HG03521 (cell line): ENCODE data around the gene GYS1.
"Not testable (repeated sequence)": the region's sequence is repeated elsewhere in the genome, so short reads cannot be mapped to it uniquely, and the experiment has no call there.

Experiments
- ATAC-seq: cut with Tn5 transposase; IDR thresholded peaks from one replicate; pipeline ENCODE4 v1.9.1; 2021; ENCODE audit warnings: mild to moderate bottlenecking, moderate library complexity; ENCODE audit not compliant: unreplicated experiment

Gene GYS1

DNA sequence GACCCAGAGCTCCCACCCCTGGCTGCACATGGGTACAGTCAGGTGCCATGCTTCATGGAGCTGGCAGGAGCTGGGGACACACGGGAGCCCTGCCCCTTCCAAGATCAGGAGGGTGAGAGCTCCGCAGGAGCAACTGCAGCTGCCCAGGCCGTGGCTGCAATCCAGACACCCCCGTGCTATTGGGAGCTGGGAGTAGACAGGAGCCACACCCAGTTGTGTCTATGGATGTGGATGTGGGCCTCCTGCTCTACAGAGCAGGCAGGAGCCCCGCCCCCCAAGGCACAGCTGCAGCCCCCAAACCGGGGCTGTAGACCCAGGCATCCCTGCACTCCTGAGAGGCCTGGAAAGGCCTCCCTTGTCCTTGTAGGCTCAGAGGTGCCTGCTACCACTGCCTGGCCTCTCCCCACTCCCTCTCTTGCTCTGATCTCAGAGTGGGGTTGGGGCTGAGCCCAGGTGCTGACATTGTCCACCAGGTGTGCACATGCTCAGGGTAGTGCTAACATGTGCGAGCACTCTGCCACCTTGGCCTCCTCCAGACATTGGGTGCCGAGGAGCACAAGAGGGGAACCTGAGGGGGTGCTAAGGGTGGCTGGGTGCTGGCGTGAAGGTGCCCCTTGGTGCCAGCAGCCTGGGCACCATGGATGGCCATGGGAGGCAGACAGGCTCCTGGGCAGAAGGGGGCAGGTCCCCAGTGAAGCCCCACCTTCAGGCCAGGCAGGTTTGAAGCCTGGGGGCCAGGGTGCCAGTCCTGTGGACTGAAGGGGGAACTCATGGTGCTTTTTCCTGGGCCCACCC, 46.4 kb downstream of the GYS1 start:
- ATAC-seq, result no peak

DNA sequence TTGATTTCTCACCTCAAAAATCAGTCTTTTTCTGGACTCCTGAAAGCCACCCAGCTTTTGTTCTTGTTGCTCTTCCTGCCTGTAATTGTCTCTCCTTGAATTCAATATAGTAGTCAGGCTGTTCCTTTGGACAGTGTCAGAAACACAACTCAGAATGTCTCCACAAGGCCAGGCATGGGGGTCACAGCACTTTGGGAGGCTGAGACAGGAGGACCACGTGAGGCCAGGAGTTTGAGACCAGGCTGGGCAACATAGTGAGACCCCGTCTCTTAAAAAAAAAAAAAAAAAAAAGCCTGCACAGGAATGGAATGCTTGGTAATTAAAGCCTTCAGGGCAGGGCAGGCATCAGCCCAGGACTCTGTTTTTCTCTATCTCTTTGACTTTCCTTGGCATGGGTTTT, 47.3 kb downstream of the GYS1 start:
- ATAC-seq, result no peak

DNA sequence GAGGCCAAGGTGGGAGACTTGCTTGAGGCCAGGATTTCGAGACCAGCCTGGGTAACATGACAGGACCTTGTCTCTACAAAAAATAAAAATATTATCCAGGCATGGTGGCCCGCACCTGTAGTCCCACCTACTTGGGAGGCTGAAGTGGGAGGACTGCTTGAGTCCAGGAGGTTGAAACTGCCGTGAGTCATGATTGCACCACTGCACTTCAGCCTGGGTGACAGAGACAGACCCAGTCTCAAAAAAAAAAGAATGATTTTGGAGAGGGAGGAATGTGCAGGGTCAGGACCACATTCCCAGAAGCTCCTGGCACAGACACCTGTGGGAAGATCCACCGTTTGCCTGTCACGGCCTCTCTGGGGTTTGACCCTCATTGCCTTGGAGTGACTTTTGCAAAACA, 47.7 kb downstream of the GYS1 start:
- no peak for ATAC-seq

DNA sequence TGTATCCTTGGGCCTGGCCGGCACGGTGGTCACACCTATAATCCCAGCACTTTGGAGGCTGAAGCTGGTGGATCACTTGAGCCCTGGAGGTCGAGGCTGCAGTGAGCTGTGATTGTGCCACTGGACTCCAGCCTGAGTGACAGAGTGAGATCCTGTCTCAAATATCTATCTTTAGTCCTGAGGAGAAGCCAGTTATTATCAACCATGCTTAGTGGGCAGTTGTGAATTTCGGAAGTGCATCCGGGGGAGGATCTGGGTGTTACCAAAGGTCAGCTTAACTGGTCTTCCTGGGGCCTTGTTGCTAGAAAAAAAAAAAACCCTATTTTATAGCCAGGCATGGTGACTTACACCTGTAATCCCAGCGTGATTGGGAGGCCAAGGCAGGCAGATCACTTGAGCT, 50.0 kb downstream of the GYS1 start:
- no peak for ATAC-seq

DNA sequence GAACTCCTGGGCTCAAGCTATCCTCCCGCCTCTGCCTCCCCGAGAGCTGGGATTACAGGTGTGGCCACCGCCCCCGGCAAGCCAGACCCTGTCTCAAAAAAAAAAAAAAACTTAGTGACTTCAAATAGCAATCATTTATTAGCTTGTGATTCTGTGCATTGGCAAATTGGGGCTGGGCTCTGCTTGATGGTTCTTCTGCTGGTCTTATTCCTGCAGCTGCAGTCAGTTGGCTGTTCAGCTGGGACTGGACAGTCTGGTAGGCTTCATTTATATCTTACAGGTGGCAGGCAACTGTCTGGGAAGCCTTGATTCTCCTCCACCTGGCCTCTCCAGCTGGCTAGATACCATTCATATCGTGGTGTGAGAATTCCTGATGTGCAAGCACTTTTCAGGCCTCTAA, 52.2 kb downstream of the GYS1 start:
- ATAC-seq, result no peak

DNA sequence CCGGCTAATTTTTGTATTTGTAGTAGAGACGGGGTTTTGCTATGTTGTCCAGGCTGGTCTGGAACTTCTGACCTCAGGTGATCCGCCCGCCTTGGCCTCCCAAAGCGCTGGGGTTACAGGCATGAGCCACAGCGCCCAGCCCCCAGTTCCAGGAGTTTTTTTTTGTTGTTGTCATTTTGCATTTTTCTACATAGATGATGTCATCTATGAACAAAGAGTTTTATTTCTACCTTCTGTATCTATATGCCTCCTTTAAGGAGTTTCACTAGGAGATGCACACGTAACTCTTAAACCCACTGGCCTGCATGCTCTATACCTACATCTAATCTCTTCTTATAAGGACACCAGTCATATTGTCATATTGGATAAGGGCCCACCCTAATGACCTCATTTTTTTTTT, 54.9 kb downstream of the GYS1 start:
- no peak for ATAC-seq

DNA sequence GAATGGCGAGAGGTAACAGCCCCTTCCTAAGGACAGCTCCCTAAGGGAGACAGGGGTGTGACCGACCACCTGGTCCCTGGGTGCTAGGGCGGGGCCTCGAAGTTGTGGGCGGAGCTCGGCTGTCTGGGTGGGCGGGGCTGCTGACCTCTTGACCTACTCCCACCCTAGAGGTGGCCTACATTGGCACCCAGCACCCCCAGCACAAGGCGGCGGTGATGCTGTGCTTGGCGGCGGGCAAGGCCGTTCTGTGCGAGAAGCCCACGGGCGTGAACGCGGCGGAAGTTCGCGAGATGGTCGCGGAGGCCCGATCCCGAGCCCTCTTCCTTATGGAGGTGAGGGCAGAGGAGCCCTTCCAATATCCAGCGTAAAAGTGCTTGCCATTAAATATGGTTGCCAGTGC, 57.2 kb downstream of the GYS1 start:
- ATAC-seq, result no peak

DNA sequence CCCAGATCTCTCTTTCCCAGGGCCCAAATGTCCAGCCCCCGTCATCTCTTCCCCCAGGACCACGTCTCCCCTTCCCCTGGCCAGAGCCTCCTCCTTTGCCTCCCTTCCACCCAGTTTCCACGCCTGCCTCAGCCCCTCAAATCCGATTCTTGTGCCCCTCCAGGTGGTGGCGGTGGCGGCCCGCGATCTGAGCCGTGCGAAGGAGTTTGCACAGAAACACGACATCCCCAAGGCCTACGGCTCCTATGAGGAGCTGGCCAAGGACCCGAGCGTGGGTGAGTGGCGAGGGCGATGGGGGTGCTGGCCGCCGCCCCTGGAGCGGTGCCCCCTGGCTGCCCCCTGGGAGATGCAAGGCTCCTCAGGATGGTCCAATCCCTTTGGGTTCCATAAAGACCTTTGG, 58.3 kb downstream of the GYS1 start:
- no peak for ATAC-seq

DNA sequence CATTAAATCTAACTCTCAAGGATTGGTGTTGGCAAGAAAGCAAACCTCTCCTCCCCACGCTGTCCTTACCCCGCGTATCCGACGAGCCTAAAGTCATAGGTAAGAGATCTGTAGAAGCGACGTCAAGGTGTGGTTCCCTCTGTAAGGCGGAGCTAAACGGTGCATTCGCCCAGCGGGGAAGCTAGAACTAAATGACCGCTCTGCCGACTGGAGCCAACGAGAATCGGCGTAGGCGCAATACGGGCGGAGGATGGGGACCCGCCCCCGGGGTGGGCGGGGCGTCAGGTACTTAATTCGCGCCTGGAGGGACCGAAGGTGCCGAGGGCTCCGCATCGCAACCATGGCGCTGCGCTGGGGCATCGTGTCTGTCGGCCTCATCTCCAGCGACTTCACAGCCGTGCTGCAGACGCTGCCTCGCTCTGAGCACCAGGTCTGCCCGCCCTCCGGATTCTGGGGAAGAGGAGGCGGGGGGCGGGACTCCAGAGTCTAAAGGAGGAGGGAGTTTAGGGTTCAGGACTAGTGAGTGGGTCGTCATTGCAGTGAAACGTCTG, 59.7 kb downstream of the GYS1 start, which contains the start of gene DHDH:
DHDH (plus strand) TSS at position 318 of the 551 bp plus-strand sequence; CDS start at position 341, 23 bp downstream.
- ATAC-seq, result no peak

DNA sequence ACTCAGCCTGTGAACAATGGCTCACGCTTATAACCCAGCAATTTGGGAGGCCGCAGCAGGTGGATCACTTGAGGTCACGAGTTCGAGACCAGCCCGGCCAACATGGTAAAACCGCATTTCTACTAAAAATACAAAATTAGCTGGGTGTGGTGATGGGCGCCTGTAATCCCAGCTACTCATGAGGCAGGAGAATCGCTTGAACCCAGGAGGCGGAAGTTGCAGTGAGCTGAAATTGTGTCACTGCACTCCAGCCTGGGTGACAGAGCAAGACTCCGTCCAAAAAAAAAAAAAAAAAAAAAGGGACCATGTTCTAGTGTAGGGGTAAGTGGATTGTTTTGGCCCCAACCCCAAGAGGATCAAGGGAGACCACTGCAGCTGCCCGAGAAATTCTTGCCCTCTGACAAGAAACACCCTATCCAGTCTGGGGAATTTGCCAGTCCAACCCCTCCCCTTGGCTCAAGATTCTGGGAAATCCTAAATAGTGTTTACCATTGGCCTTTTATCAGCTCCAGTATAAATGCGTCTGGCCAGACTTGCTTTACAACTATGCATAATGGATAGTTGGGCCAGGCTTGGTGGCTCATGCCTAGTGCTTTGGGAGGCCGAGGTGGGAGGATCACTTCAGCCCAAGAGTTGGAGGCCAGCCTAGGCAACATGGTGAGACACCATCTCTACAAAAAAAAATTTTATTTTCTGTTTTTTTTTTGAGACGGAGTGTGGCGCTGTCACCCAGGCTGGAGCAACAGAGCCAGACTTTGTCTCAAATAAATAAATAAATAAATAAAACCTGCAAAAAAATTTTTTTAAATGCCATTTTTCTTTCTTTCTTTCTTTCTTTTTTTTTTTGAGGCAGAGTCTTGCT, 64.7 kb downstream of the GYS1 start:
- ATAC-seq, result no peak

DNA sequence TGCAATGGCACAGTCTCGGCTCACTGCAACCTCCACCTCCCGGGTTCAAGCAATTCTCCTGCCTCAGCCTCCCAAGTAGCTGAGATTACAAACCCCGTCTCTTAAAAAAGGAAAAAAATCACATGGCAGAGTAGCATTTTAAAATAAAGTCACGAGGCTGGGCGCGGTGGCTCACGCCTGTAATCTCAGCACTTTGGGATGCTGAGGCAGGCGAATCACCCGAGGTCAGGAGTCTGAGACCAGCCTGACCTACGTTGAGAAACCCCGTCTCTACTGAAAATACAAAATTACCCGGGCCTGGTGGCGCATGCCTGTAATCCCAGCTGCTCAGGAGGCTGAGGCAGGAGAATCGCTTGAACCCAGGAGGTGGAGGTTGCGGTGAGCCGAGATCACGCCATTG, 65.4 kb downstream of the GYS1 start:
- not testable (repeated sequence) for ATAC-seq

DNA sequence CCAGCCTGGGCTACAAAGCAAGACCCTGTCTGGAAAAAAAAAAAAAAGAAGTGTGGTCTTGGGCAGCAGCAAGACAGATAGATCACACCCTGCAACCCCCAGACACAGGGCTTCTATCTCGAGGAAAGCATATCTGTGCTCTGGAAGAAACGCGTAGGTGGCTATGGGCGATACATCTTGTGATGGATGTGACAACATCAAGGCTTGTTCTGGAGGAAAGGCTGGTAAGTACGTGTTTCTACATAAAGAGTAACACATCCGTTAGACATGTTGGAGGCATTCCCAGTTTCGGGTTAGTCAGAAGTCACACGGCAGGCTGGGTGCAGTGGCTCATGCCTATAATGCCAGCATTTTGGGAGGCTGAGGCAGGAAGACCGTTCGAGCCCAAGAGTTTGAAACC, 66.2 kb downstream of the GYS1 start:
- no peak for ATAC-seq

DNA sequence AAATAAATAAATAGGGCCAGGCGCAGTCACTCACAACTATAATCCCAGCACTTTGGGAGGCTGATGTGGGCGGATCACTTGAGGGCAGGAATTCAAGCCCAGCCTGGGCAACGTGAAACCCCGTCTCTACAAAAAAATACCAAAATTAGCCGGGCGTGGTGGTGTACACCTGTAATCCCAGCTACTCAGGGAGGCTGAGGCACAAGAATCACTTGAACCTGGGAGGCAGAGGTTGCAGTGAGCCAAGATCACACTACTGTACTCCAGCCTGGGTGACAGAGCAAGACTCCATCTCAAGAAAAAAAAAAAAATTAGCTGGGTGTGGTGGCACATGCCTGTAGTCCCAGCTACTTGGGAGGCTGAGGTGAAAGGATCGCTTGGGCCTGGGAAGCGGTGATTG, 67.2 kb downstream of the GYS1 start:
- not testable (repeated sequence) for ATAC-seq

DNA sequence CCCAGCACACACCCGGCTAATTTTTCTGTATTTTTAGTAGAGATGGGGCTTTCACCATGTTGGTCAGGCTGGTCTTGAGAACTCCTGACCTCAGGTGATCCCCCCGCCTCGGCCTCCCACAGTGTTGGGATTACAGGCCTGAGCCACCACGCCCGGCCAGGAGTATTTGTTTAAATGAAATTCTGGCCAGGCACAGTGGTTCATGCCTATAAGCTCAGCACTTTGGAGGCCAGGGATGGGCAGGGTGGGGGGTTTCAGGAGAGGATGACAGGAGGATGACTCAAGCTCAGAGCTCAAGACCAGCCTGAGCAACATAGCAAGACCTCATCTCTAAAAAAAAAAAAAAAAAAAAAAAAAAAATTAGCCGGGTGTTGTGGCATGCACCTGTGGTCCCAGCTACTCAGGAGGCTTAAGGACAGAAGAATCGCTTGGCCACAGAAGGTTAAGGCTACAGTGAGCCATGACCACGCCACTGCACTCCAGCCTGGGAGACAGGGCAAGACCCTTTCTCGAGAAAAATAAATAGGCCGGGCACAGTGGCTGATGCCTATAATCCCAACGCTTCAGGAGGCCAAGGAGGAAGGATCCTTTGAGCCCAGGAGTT, 67.8 kb downstream of the GYS1 start:
- ATAC-seq, result no peak

DNA sequence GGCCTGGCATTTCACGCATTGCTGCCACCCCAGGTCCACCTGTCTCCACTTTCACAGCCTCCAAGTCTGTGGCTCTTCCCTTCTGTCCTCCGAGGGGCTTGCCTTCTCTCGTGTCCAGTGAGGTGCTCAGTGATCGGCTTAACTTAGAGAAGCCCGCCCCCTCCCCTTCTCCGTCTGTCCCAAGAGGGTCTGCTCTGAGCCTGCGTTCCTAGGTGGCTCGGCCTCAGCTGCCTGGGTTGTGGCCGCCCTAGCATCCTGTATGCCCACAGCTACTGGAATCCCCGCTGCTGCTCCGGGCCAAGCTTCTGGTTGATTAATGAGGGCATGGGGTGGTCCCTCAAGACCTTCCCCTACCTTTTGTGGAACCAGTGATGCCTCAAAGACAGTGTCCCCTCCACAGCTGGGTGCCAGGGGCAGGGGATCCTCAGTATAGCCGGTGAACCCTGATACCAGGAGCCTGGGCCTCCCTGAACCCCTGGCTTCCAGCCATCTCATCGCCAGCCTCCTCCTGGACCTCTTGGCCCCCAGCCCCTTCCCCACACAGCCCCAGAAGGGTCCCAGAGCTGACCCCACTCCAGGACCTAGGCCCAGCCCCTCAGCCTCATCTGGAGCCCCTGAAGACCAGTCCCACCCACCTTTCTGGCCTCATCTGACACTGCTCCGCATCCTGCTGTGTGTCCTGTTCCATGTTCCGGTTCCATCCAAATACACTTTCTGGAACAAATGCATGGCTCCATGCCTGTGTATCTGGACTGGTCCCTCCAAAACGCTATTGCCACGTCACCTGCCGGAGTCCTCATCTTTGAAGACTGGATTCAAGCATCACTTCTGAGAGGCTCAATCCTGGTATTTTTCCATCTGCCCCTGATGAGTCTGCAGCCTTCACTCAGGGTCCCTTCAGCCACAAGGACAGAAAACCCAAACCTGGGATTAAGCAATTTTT, 70.3 kb downstream of the GYS1 start:
- no peak for ATAC-seq

DNA sequence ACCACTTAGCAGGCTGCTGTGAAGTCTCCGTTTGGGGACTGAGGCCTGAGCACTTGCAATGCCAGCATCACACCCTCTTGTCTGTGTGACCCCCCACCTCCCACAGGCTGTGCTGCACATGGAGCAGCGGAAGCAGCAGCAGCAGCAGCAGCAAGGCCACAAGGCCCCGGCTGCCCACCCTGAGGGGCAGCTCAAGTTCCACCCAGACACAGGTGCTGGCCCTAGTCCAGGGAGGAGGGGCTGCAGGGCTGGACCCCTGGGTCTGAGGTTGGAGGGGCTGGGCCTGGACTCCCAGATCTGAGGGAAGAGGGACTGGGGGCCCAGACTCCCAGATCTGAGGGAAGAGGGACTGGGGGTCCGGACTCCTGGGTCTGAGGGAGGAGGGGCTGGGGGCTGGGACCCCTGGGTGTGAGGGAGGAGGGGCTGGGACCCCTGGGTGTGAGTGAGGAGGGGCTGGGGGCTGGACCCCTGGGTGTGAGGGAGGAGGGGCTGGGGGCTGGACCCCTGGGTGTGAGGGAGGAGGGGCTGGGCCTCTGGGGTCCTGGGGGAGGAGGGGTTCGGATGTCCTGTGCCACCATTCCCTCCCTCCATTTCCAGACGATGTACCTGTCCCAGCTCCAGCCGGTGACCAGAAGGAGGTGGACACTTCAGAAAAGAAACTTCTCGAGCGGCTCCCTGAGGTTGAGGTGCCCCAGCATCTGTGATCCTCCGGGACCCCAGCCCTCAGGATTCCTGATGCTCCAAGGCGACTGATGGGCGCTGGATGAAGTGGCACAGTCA, 71.2 kb downstream of the GYS1 start:
- ATAC-seq, result no peak

DNA sequence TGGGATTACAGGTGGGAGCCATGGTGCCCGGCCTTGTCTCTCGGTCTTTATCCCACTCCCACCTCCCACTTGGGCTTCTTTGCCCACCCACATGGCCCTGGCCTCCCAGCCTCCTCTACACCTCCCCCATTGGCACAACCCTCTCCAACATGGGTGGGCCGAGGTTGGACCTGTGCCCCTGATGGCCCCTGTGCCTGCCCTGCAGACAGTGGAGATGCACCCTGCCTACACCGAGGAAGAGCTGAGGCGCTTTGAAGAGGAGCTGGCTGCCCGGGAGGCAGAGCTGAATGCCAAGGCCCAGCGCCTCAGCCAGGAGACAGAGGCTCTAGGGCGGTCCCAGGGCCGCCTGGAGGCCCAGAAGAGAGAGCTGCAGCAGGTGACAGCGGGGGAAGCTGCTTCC, 72.2 kb downstream of the GYS1 start:
- no peak for ATAC-seq

DNA sequence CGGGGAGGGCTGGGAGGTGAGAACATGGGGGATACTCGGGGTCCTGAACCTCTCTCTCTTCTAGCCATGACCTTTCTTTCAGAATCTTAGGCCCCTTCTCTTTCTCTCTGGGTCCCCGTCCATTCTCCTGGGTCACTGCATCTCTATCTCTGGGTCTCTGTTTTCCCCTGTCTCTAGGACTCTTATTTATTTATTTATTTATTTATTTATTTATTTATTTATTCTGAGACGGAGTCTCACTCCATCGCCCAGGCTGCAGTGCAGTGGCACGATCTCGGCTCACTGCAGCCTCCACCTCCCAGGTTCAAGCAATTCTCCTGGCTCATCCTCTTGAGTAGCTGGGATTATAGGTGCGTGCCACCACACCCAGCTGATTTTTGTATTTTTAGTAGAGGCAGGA, 73.8 kb downstream of the GYS1 start:
- not testable (repeated sequence) for ATAC-seq

DNA sequence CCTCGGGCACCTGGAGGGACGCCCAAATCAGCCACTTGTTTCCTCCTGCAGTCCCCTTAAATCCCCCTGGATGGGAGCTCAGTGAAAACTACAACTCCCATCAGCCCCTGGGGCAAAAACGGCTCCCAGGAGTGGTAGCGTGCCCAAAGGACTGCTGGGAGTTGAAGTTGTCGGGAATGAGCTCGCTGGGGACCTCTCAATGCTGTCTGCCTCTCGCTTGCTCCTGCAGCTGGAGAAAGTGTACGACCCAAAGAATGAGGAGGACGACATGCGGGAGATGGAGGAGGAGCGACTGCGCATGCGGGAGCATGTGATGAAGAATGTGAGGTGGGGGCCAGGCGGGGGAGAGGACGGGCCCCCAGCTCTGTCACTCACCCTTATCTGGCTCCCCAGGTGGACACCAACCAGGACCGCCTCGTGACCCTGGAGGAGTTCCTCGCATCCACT, 74.3 kb downstream of the GYS1 start:
- no peak for ATAC-seq
